ENCODE data around the gene SMLR1. TPM values are rescaled to one million over a fixed set of nuclear protein-coding genes. Genes with fewer than 3 reads are reported as not detected.
A peak's percentile ranks its signal among the peaks of the same experiment; 100 is the strongest.

SMLR1 gene
- total RNA-seq, 3 donors from 2014 or later: not detected

GRCh38 chr6:130879826-130880225 lies 52.6 kb downstream of the SMLR1 start:
- Mint-ChIP-seq H3K4me1 (ENCODE audit: low read depth) (no peaks in the 10 kb centered on the region), H3K36me3 (ENCODE audit: insufficient read depth) (peaks cover 4% of the 10 kb centered on the region), H3K27me3 (ENCODE audit: low read depth) (no peaks in the 10 kb centered on the region), H3K9me3 (no peaks in the 10 kb centered on the region), H3K4me3 (no peak overlapping the region)
- ATAC-seq (no peak), DNase-seq (no peak)

DNA sequence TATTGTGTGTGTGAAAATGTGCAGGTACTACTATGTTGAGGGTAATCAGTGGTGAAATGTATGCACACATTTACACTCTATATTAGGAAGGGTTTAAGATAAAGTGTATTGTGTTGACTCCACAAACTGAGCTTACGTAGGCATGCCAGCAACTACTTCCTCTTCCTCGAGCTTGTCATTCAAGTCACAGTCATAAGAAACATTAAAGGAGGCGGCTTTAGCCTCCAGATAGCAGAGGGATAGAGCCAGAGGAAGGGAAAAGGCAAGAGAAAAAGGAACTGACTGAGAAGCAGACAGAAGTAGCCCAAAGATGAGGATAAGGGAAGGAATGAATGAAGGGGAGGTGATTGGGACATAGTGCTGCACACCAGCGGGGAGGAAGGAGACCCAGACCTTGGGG lies 55.2 kb downstream of the SMLR1 start:
- Mint-ChIP-seq H3K4me1 (ENCODE audit: low read depth) (no peaks in the 10 kb centered on the region), H3K9me3 (no peaks in the 10 kb centered on the region), H3K36me3 (ENCODE audit: insufficient read depth) (peaks cover 4% of the 10 kb centered on the region), H3K27me3 (ENCODE audit: low read depth) (no peaks in the 10 kb centered on the region), H3K4me3 (no peak overlapping the region)
- no peak for DNase-seq
- no peak for ATAC-seq

- H3K27me3 Mint-ChIP-seq (ENCODE audit: low read depth): no peaks in the 10 kb centered on the region
- no peaks in the 10 kb centered on the region for H3K9me3 Mint-ChIP-seq
- peak; percentile 80 to 84 for ATAC-seq
- H3K36me3 Mint-ChIP-seq (ENCODE audit: insufficient read depth): peaks cover 7% of the 10 kb centered on the region
- no peaks in the 10 kb centered on the region for H3K4me1 Mint-ChIP-seq (ENCODE audit: low read depth)
- peak; percentile 71 for DNase-seq
- no peak overlapping the region for H3K4me3 Mint-ChIP-seq
These were observed 58.4 kb downstream of the SMLR1 start for GRCh38 chr6:130885392-130886192.

Other genes with a start within 250 kb of the SMLR1 start
- 10 to 100 TPM; 11.7 to 18.0 (median 15.3) TPM for gene EPB41L2, start 235.8 kb downstream of the SMLR1 start, total RNA-seq

Measured in activated T-cell treated with anti-CD3 and anti-CD28 coated beads, Interleukin-2, amount 50 U/mL, for 4 hours (primary cell).